NCI-H82 treated with DMSO at 0.1 percent for 48 hours (cell line): ENCODE data around the gene SH3BP4.

Source experiments
- DNase-seq: peaks from one replicate; lab custom pipeline; 2025; ENCODE audit not compliant: unreplicated experiment; lab: John Stamatoyannopoulos, UW

Gene SH3BP4

GRCh38 chr2:234964631-234965461 is 13.0 kb downstream of the SH3BP4 start:
- DNase-seq: no peak

- DNase-seq: no peak
Measured at GRCh38 chr2:234966340-234966739, 14.5 kb downstream of the SH3BP4 start.

- no peak for DNase-seq
Measured at GRCh38 chr2:234967201-234967869, 15.5 kb downstream of the SH3BP4 start.

- DNase-seq: no peak
Measured at GRCh38 chr2:234967870-234968208, 16.0 kb downstream of the SH3BP4 start.

- DNase-seq: no peak
Measured at GRCh38 chr2:234968631-234969305, 17.0 kb downstream of the SH3BP4 start.

GRCh38 chr2:234969306-234970098 is 17.7 kb downstream of the SH3BP4 start:
- DNase-seq: no peak

GRCh38 chr2:234970099-234970440 is 18.3 kb downstream of the SH3BP4 start:
- no peak for DNase-seq

- DNase-seq: no peak
Measured at GRCh38 chr2:234970477-234970882, 18.7 kb downstream of the SH3BP4 start.

- DNase-seq: no peak
Measured at GRCh38 chr2:234971496-234971895, 19.7 kb downstream of the SH3BP4 start.

GRCh38 chr2:234973008-234973407 is 21.2 kb downstream of the SH3BP4 start:
- DNase-seq: no peak

GRCh38 chr2:234974501-234975385 is 22.9 kb downstream of the SH3BP4 start:
- DNase-seq: no peak

- DNase-seq: no peak
Measured at GRCh38 chr2:234975611-234976010, 23.8 kb downstream of the SH3BP4 start.

GRCh38 chr2:234976479-234977227 is 24.8 kb downstream of the SH3BP4 start:
- DNase-seq: no peak

- no peak for DNase-seq
Measured at GRCh38 chr2:234977228-234977679, 25.4 kb downstream of the SH3BP4 start.

GRCh38 chr2:234978466-234979203 is 26.8 kb downstream of the SH3BP4 start:
- DNase-seq: no peak

- DNase-seq: no peak
Measured at GRCh38 chr2:234979204-234980167, 27.7 kb downstream of the SH3BP4 start.

GRCh38 chr2:234980451-234981187 is 28.8 kb downstream of the SH3BP4 start:
- DNase-seq: no peak
